Fibroblast of lung (primary cell): ENCODE measurements around the gene TRAF7. TPM values are rescaled to one million over a fixed set of nuclear protein-coding genes. Genes with fewer than 3 reads are reported as not detected.

Source experiments
- DNase-seq, 2 donors: peaks; one replicate each; pipeline versions ENCODE4 v3.0.0 to v3.0.0-alpha.2; 2010; ENCODE audit warnings: low read depth in 2 of 2
- H2AFZ ChIP-seq: 2 replicates; pipeline ENCODE4 v1.5.1; 2012; ENCODE audit warnings: low read length, control low read depth, inconsistent platforms
- H3K27ac ChIP-seq: 2 replicates; pipeline ENCODE4 v1.5.1; 2011; ENCODE audit warnings: low read length, control low read depth; ENCODE audit not compliant: insufficient read depth
- H3K27me3 ChIP-seq: 2 replicates; pipeline ENCODE4 v1.5.1; 2011; ENCODE audit warnings: mild to moderate bottlenecking, low read length; ENCODE audit not compliant: control insufficient read depth, insufficient read depth
- H3K36me3 ChIP-seq: 2 replicates; pipeline ENCODE4 v1.5.1; 2011; ENCODE audit warnings: low read length; ENCODE audit not compliant: control insufficient read depth, insufficient read depth
- H3K4me1 ChIP-seq: 2 replicates; pipeline ENCODE4 v1.5.1; 2011; ENCODE audit warnings: low read length; ENCODE audit not compliant: control insufficient read depth, insufficient read depth; ENCODE audit errors: extremely low read depth
- H3K4me2 ChIP-seq: 2 replicates; pipeline ENCODE4 v1.5.1; 2011; ENCODE audit warnings: low read length, control low read depth; ENCODE audit not compliant: insufficient read depth; ENCODE audit errors: extremely low read depth
- H3K4me3 ChIP-seq, 4 experiments: fragments of 200-600 bp in 1 of 4; sonication (generic) in 1 of 4; replicated peaks in 1 of 4; 2 replicates each; pipeline ENCODE4 v1.5.1; 2011 to 2016; ENCODE audit warnings: low read length in 4 of 4, low read depth in 3 of 4, mild to moderate bottlenecking in 3 of 4, control low read depth in 2 of 4, inconsistent platforms in 1 of 4, mixed read lengths in 1 of 4; ENCODE audit not compliant: insufficient read depth in 1 of 4; ENCODE audit errors: control extremely low read depth in 1 of 4
- H3K79me2 ChIP-seq: 2 replicates; pipeline ENCODE4 v1.5.1; 2012; ENCODE audit warnings: mild to moderate bottlenecking, low read length, inconsistent platforms; ENCODE audit not compliant: control insufficient read depth, insufficient read depth
- H3K9ac ChIP-seq: 2 replicates; pipeline ENCODE4 v1.5.1; 2011; ENCODE audit warnings: mild to moderate bottlenecking, low read length, control low read depth; ENCODE audit not compliant: insufficient read depth
- H3K9me3 ChIP-seq: 2 replicates; pipeline ENCODE4 v1.5.1; 2012; ENCODE audit warnings: low read depth, low read length; ENCODE audit not compliant: control insufficient read depth, insufficient read depth
- H4K20me1 ChIP-seq: 2 replicates; pipeline ENCODE4 v1.5.1; 2011; ENCODE audit warnings: low read length; ENCODE audit not compliant: control insufficient read depth, insufficient read depth; ENCODE audit errors: extremely low read depth
- CTCF ChIP-seq, 2 donors: IDR thresholded peaks in 1 of 2; conservative IDR thresholded peaks in 1 of 2; 1 replicate in 1 of 2; 2 replicates in 1 of 2; pipeline ENCODE4 v1.5.1; 2011 to 2012; ENCODE audit warnings: low read length in 2 of 2, control low read depth in 1 of 2, inconsistent platforms in 1 of 2, low read depth in 1 of 2, mild to moderate bottlenecking in 1 of 2
- EZH2 ChIP-seq: IDR thresholded peaks from 2 replicates; pipeline ENCODE4 v1.5.1; 2012; ENCODE audit warnings: low read length, control low read depth, mild to moderate bottlenecking; ENCODE audit errors: missing control alignments
- polyA plus RNA-seq, 2 donors: library from polyadenylated mRNA; depleted of rRNA in 1 of 2; stranded (reverse) in 1 of 2; unstranded in 1 of 2; fragments of >200 nt; gene quantifications; 2 replicates each; pipeline ENCODE4 v1.2.1, GENCODE V29; 2011 to 2012; ENCODE audit warnings: missing spikeins in 1 of 2
- total RNA-seq: library from RNA; depleted of rRNA; stranded (reverse); fragments of >200 nt; gene quantifications from 2 replicates; pipeline ENCODE4 v1.2.1, GENCODE V29; 2014

The TRAF7 gene
- total and polyA plus RNA-seq, 2 donors (not counting 1 experiment from before 2014, with no cell fraction given), result 38.7 to 60.3 TPM

DNA sequence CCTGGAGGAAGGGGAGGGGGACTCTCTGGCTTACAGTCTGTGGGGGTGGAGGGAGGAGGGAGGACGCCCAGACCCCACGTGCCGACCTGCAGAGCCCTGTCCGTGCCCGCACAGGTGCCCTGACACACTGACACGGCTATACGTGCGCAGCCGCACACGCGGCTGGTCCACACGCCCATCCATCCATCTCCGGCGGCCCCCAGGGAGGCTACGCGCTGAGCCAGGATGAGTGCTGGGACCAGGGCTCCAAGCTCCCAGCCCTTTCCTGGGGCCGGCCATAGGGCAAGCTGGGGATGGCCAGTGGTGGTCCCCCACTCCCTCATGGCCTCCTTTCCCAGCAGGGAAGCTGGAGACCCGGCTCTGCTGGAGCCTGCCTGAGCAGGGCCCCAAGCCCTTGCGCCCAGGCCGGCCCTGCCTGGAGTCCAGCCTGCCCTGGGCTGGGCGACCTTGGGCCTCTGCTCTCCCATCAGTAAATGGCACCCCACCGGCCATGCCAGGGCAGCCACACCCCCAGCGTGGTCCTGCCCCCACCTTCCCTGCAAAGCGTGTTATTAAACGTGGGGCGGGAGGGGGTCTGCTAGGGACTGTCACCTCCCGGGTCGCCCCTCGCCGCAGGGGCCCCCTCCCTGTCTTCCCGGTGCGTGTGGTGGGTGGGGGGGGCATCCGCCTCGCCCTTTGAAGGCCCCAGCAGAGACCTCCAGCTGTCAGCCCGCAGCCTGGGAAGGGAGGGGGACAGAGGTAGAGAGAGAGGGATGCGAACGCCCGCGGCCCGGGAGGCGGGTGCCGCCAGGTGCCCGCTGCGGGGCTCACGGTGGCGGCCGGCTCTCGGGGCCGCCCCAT lies 40.0 kb downstream of the TRAF7 start:
- no peak overlapping the region for H3K27ac ChIP-seq
- H3K4me1 ChIP-seq, result no peaks in the 10 kb centered on the region
- no peaks in the 10 kb centered on the region for H3K79me2 ChIP-seq
- no peak overlapping the region for H2AFZ ChIP-seq
- H3K4me2 ChIP-seq, result peak overlapping the region; percentile 13
- H3K9ac ChIP-seq, result no peak overlapping the region
- no peaks in the 10 kb centered on the region for H3K36me3 ChIP-seq
- peaks cover 45% of the 10 kb centered on the region for H3K27me3 ChIP-seq
- H3K9me3 ChIP-seq, result no peaks in the 10 kb centered on the region
- H4K20me1 ChIP-seq, result no peaks in the 10 kb centered on the region
- DNase-seq, result no peak
- peak overlapping the region in 1 of 4 experiments; percentile 32 for H3K4me3 ChIP-seq
- peak; percentile 92 for TF ChIP-seq EZH2
- no peak for TF ChIP-seq CTCF (conservative IDR thresholded peaks at IDR 0.05 in 1 of 2, IDR thresholded peaks at IDR 0.05 in 1 of 2; ENCODE audit: low read depth in 1 of 2, low read length in 2 of 2)

GRCh38 chr16:2196162-2196980 lies 40.8 kb downstream of the TRAF7 start, which contains the start of gene CASKIN1:
Gene CASKIN1, minus strand, starts transcription at chr16:2196605. Its CDS starts 173 bp downstream, at chr16:2196432.
- H4K20me1 ChIP-seq, result no peaks in the 10 kb centered on the region
- H3K27ac ChIP-seq, result no peak within 1 kb of the TSS
- no peak within 1 kb of the TSS for H2AFZ ChIP-seq
- no peak within 1 kb of the TSS for H3K9ac ChIP-seq
- peak in 1 of 2 donors; percentile 15 for DNase-seq
- H3K79me2 ChIP-seq, result no peaks in the 10 kb centered on the region
- H3K4me1 ChIP-seq, result no peaks in the 10 kb centered on the region
- H3K9me3 ChIP-seq, result no peaks in the 10 kb centered on the region
- TF ChIP-seq CTCF (conservative IDR thresholded peaks at IDR 0.05 in 1 of 2, IDR thresholded peaks at IDR 0.05 in 1 of 2; ENCODE audit: low read depth in 1 of 2, low read length in 2 of 2) (no peak), EZH2 (no peak)
- peak within 1 kb of the TSS; percentile 13 for H3K4me2 ChIP-seq
- H3K27me3 ChIP-seq, result peaks cover 45% of the 10 kb centered on the region
- H3K36me3 ChIP-seq, result no peaks in the 10 kb centered on the region
- peak within 1 kb of the TSS in 1 of 4 experiments; percentile 32 for H3K4me3 ChIP-seq

- no peaks in the 10 kb centered on the region for H3K4me1 ChIP-seq
- H2AFZ ChIP-seq, result no peak overlapping the region
- no peaks in the 10 kb centered on the region for H3K9me3 ChIP-seq
- peaks cover 45% of the 10 kb centered on the region for H3K27me3 ChIP-seq
- no peak overlapping the region for H3K27ac ChIP-seq
- no peak overlapping the region for H3K9ac ChIP-seq
- no peak for DNase-seq
- no peaks in the 10 kb centered on the region for H3K79me2 ChIP-seq
- no peak overlapping the region for H3K4me2 ChIP-seq
- H3K4me3 ChIP-seq, result no peak overlapping the region
- H3K36me3 ChIP-seq, result no peaks in the 10 kb centered on the region
- H4K20me1 ChIP-seq, result no peaks in the 10 kb centered on the region
- TF ChIP-seq EZH2 (peak; percentile 59), CTCF (conservative IDR thresholded peaks at IDR 0.05 in 1 of 2, IDR thresholded peaks at IDR 0.05 in 1 of 2; ENCODE audit: low read depth in 1 of 2, low read length in 2 of 2) (no peak)
Observed at GRCh38 chr16:2196981-2197511, 41.5 kb downstream of the TRAF7 start.
